NCI-H2196 treated with DMSO at 0.1 percent for 48 hours (cell line): ENCODE results near the gene EOLA2.
"Not testable (repeated sequence)": the region's sequence is repeated elsewhere in the genome, so short reads cannot be mapped to it uniquely, and the experiment has no call there.

Experiments
- DNase-seq: peaks from one replicate; lab custom pipeline; 2025; ENCODE audit not compliant: unreplicated experiment; lab: John Stamatoyannopoulos, UW

The EOLA2 gene

GRCh38 chrX:149933547-149933946 is 4.7 kb downstream of the EOLA2 start:
- DNase-seq, result not testable (repeated sequence)

GRCh38 chrX:149932970-149933369 is 5.3 kb downstream of the EOLA2 start:
- not testable (repeated sequence) for DNase-seq

GRCh38 chrX:149932150-149932549 is 6.1 kb downstream of the EOLA2 start:
- DNase-seq, result not testable (repeated sequence)

- DNase-seq, result not testable (repeated sequence)
Observed at GRCh38 chrX:149931355-149931754, 6.9 kb downstream of the EOLA2 start.

- not testable (repeated sequence) for DNase-seq
Observed at GRCh38 chrX:149929400-149929799, 8.9 kb downstream of the EOLA2 start, which contains the start of gene HSFX4. TSS of gene HSFX4 (plus strand) at chrX:149929573. CDS start at chrX:149929645, 72 bp downstream.

- DNase-seq, result not testable (repeated sequence)
Observed at GRCh38 chrX:149928635-149929034, 9.7 kb downstream of the EOLA2 start.

GRCh38 chrX:149927964-149928258 is 10.4 kb downstream of the EOLA2 start:
- DNase-seq, result not testable (repeated sequence)

GRCh38 chrX:149927245-149927963 is 10.9 kb downstream of the EOLA2 start:
- DNase-seq, result not testable (repeated sequence)

GRCh38 chrX:149924434-149924833 is 13.9 kb downstream of the EOLA2 start:
- DNase-seq, result not testable (repeated sequence)

GRCh38 chrX:149923836-149924235 is 14.5 kb downstream of the EOLA2 start:
- not testable (repeated sequence) for DNase-seq

- DNase-seq, result no peak
Observed at GRCh38 chrX:149916745-149917392, 21.4 kb downstream of the EOLA2 start.

- DNase-seq, result no peak
Observed at GRCh38 chrX:149910178-149910695, 28.1 kb downstream of the EOLA2 start.

- no peak for DNase-seq
Observed at GRCh38 chrX:149909324-149910177, 28.7 kb downstream of the EOLA2 start.

GRCh38 chrX:149908727-149909126 is 29.6 kb downstream of the EOLA2 start:
- no peak for DNase-seq

GRCh38 chrX:149908308-149908707 is 30.0 kb downstream of the EOLA2 start:
- no peak for DNase-seq

- no peak for DNase-seq
Observed at GRCh38 chrX:149903889-149904748, 34.2 kb downstream of the EOLA2 start.

- DNase-seq, result no peak
Observed at GRCh38 chrX:149898554-149898953, 39.7 kb downstream of the EOLA2 start.

GRCh38 chrX:149890828-149891227 is 47.5 kb downstream of the EOLA2 start:
- not testable (repeated sequence) for DNase-seq
